SK-N-MC (cell line): ENCODE data around the gene COX15.

Experiments used
- EZH2 ChIP-seq: fragments of 200-600 bp; sonication (generic); IDR thresholded peaks from one replicate; pipeline ENCODE4 v1.6.1; 2017; ENCODE audit warnings: antibody characterized with exemption
- POLR2AphosphoS5 ChIP-seq: IDR thresholded peaks from 2 replicates; pipeline ENCODE4 v1.6.1; 2012; ENCODE audit warnings: mild to moderate bottlenecking, low read depth, low read length, borderline replicate concordance

- TF ChIP-seq EZH2 (no peak), POLR2AphosphoS5 (no peak)
Observed at GRCh38 chr10:99695761-99696160, 36.2 kb downstream of the COX15 start.
